Measurements from ENCODE around the gene ICE2. TPM values are rescaled to one million over a fixed set of nuclear protein-coding genes. Genes with fewer than 3 reads are reported as not detected.
A peak's percentile ranks its signal among the peaks of the same experiment; 100 is the strongest.

ICE2 gene
- total RNA-seq, 2 experiments from 2014 or later = 66.0 to 71.3 TPM

DNA sequence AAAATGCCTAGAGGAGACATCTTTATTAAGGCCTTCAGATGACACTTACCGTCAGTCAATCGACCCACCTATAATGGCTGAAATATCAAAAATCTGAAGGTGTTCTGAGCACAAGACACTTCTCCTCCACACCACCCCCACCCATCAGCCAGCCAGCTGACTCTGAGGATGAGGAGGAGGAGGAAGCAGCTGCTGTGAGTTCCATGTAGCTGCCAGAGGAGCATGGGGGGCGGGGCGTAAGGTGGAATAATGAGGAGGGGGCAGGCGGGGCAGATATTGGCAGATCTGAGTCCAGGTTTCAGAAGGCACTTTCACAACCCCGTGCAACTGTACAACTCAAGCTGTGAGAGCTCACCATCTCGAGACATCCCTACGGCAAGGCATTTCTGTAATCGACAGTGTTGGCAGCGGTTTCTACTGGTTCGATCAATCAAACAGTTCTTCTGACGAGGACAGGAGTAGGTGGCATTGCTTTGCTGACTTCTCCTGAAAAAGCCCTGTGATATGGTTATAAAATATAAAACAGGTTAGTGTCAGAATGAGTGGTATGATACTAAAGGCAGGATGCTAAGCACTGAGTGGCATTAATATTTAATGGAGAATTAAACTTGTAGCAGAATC lies 35.4 kb upstream of the ICE2 start:
- ChIA-PET CTCF (no interaction called here), POLR2A (no interaction called here)
- no peak for DNase-seq
- intact Hi-C loops (cut with micrococcal nuclease) = no loop called here
- no peak overlapping the region for H3K4me3 Mint-ChIP-seq
- H3K9me3 Mint-ChIP-seq = no peaks in the 10 kb centered on the region
- peaks cover 46% of the 10 kb centered on the region for H3K4me1 Mint-ChIP-seq (ENCODE audit: low read depth)
- H3K27ac Mint-ChIP-seq = no peak overlapping the region
- no peaks in the 10 kb centered on the region for H3K27me3 Mint-ChIP-seq
- H3K36me3 Mint-ChIP-seq = peaks cover 52% of the 10 kb centered on the region

- Mint-ChIP-seq H3K4me1 (ENCODE audit: low read depth) (peaks cover 49% of the 10 kb centered on the region), H3K4me3 (no peak overlapping the region), H3K36me3 (peaks cover 51% of the 10 kb centered on the region), H3K27me3 (no peaks in the 10 kb centered on the region), H3K27ac (no peak overlapping the region), H3K9me3 (no peaks in the 10 kb centered on the region)
- no peak for DNase-seq
- ChIA-PET CTCF (interaction anchor here (1.0 to 11.8 kb wide), 2 partner anchors 6 to 30 kb away, joined by 4 to 196 read pairs; no protein-coding TSS in a partner anchor), POLR2A (interaction anchor here (0.6 kb wide), 1 partner anchor 751 kb away, joined by 3 read pairs; no protein-coding TSS in a partner anchor)
- intact Hi-C loops (cut with micrococcal nuclease) = no loop called here
Observed at GRCh38 chr15:60513676-60514075, 34.7 kb upstream of the ICE2 start.

DNA sequence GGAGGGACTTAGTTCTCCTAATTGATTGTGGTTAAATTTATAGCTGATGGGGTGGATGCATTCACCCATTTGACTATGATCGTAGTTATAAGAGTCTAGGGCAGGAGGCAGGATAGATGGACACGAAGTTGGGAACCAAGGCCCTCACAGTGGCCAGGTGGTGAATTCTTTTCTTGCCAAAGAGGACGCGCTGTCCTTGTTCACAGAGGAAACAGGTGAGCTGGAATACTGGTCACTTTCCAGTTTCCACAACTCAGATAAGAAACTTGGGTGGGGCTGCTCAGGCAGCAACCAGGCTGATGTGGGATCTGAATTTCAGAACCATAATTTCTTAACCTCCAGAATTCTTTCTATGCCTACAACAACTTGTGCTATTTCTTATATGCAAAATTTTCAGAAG lies 34.0 kb upstream of the ICE2 start:
- H3K27ac Mint-ChIP-seq = no peak overlapping the region
- peaks cover 49% of the 10 kb centered on the region for H3K4me1 Mint-ChIP-seq (ENCODE audit: low read depth)
- no peak overlapping the region for H3K4me3 Mint-ChIP-seq
- H3K9me3 Mint-ChIP-seq = no peaks in the 10 kb centered on the region
- intact Hi-C loops (cut with micrococcal nuclease) = no loop called here
- H3K27me3 Mint-ChIP-seq = no peaks in the 10 kb centered on the region
- ChIA-PET POLR2A (no interaction called here), CTCF (interaction anchor here (1.0 to 11.8 kb wide), 2 partner anchors 7 to 31 kb away, joined by 4 to 196 read pairs; no protein-coding TSS in a partner anchor)
- peaks cover 48% of the 10 kb centered on the region for H3K36me3 Mint-ChIP-seq
- no peak for DNase-seq

DNA sequence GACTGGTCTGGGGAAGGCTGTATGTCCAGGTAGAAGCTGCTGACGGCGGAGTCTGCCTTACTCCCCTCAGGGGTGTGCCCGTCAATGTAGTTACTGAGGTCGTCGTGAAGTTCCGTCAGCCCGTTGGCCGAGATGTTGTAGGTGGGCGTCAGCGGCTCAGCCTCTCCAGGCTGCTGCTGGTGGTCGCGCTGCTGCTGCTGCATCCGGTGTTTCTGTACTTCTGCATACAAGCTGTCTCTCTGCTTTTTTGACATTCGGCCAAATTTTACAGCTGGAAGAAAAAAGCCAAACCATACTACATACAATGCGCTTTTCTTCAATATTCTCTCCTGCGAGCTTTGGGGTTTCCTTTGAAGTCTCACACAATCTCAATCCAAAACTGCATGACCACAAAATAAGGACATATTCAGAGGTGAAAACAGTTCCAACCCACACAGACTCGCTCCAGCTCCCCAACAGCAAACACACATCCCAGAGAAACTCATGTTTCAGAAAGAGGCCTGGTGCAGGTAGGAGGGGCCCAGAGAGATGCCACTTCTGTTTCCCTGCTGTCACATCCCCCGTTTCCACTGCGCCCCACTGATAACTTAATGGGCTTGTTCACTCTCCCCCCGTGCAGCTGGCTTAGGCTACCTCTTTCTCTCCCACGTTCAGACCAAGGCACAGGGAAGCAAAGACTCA lies 32.5 kb upstream of the ICE2 start:
- Mint-ChIP-seq H3K36me3 (peaks cover 54% of the 10 kb centered on the region), H3K27me3 (no peaks in the 10 kb centered on the region), H3K9me3 (no peaks in the 10 kb centered on the region), H3K4me3 (no peak overlapping the region), H3K27ac (peak overlapping the region; percentile 0), H3K4me1 (ENCODE audit: low read depth) (peaks cover 55% of the 10 kb centered on the region)
- intact Hi-C loops (cut with micrococcal nuclease) = no loop called here
- ChIA-PET CTCF (interaction anchor here (0.6 to 11.8 kb wide), 3 partner anchors 8 to 49 kb away, joined by 3 to 196 read pairs (median 3); no protein-coding TSS in a partner anchor), POLR2A (interaction anchor here (1.5 kb wide), 1 partner anchor 9 kb away, joined by 6 read pairs; no protein-coding TSS in a partner anchor)
- DNase-seq = no peak

DNA sequence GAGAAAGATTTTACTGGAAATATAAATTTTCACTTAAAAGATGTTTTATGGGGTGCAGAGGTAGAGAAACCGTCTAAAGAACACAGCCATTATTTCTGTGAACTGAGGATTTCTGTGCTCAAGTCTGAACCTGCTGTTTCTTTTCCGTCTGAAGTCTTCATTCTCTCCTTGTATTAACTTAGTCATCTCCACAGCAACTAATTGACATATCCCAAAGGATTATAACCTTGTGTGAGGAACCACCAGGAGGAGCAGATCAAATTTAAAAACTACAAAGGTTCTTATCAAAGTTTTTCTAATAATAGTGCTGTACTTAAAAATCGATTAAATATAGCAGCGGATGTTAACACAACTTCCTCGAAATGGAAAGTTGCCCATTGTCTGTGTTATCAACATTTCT lies 31.1 kb upstream of the ICE2 start:
- peaks cover 56% of the 10 kb centered on the region for H3K4me1 Mint-ChIP-seq (ENCODE audit: low read depth)
- ChIA-PET CTCF (interaction anchor here (2.9 to 11.8 kb wide), 3 partner anchors 10 to 422 kb away, joined by 19 to 196 read pairs (median 35); no protein-coding TSS in a partner anchor), POLR2A (interaction anchor here (0.7 to 3.0 kb wide), 3 partner anchors 11 to 258 kb away, joined by 4 to 21 read pairs (median 4); no protein-coding TSS in a partner anchor)
- no peak overlapping the region for H3K27ac Mint-ChIP-seq
- DNase-seq = no peak
- no peak overlapping the region for H3K4me3 Mint-ChIP-seq
- H3K9me3 Mint-ChIP-seq = no peaks in the 10 kb centered on the region
- H3K36me3 Mint-ChIP-seq = peaks cover 58% of the 10 kb centered on the region
- intact Hi-C loops (cut with micrococcal nuclease) = no loop called here
- H3K27me3 Mint-ChIP-seq = no peaks in the 10 kb centered on the region

GRCh38 chr15:60509470-60509869 lies 30.5 kb upstream of the ICE2 start:
- Mint-ChIP-seq H3K9me3 (no peaks in the 10 kb centered on the region), H3K36me3 (peaks cover 59% of the 10 kb centered on the region), H3K4me3 (no peak overlapping the region), H3K4me1 (ENCODE audit: low read depth) (peaks cover 56% of the 10 kb centered on the region), H3K27me3 (no peaks in the 10 kb centered on the region), H3K27ac (peak overlapping the region; percentile 2)
- DNase-seq = no peak
- POLR2A ChIA-PET = interaction anchor here (0.6 to 3.0 kb wide), 6 partner anchors 11 to 423 kb away, joined by 3 to 21 read pairs (median 4); partner anchors contain the start of gene ICE2
- CTCF ChIA-PET = interaction anchor here (0.5 to 11.8 kb wide), 14 partner anchors 10 to 422 kb away, joined by 3 to 196 read pairs (median 12); no protein-coding TSS in a partner anchor
- intact Hi-C loops (cut with micrococcal nuclease) = loop anchor here (2.0 to 10.0 kb wide), 4 partner anchors 213 to 595 kb away; no protein-coding TSS in a partner anchor

- Mint-ChIP-seq H3K9me3 (no peaks in the 10 kb centered on the region), H3K4me3 (no peak overlapping the region), H3K27ac (peak overlapping the region; percentile 69), H3K36me3 (peaks cover 51% of the 10 kb centered on the region), H3K27me3 (no peaks in the 10 kb centered on the region), H3K4me1 (ENCODE audit: low read depth) (peaks cover 56% of the 10 kb centered on the region)
- no peak for DNase-seq
- POLR2A ChIA-PET = interaction anchor here (0.7 to 3.0 kb wide), 4 partner anchors 12 to 424 kb away, joined by 3 to 21 read pairs (median 3); no protein-coding TSS in a partner anchor
- CTCF ChIA-PET = interaction anchor here (0.6 to 11.8 kb wide), 36 partner anchors 9 to 1325 kb away, joined by 3 to 196 read pairs (median 4); no protein-coding TSS in a partner anchor
- intact Hi-C loops (cut with micrococcal nuclease) = loop anchor here (1.0 to 10.0 kb wide), 8 partner anchors 12 to 594 kb away; partner anchors contain the start of gene ICE2
Observed at GRCh38 chr15:60508442-60508841, 29.5 kb upstream of the ICE2 start.

- intact Hi-C loops (cut with micrococcal nuclease) = loop anchor here (1.0 to 10.0 kb wide), 9 partner anchors 12 to 593 kb away; partner anchors contain the start of gene ICE2
- H3K9me3 Mint-ChIP-seq = no peaks in the 10 kb centered on the region
- peak overlapping the region; percentile 69 for H3K27ac Mint-ChIP-seq
- peak; percentile 56 for DNase-seq
- H3K36me3 Mint-ChIP-seq = peaks cover 47% of the 10 kb centered on the region
- CTCF ChIA-PET = interaction anchor here (0.6 to 11.8 kb wide), 40 partner anchors 9 to 1326 kb away, joined by 3 to 196 read pairs (median 4); partner anchors contain the start of gene ICE2
- H3K27me3 Mint-ChIP-seq = no peaks in the 10 kb centered on the region
- H3K4me3 Mint-ChIP-seq = no peak overlapping the region
- H3K4me1 Mint-ChIP-seq (ENCODE audit: low read depth) = peaks cover 56% of the 10 kb centered on the region
- POLR2A ChIA-PET = interaction anchor here (0.7 to 3.0 kb wide), 3 partner anchors 13 to 84 kb away, joined by 3 to 21 read pairs (median 3); no protein-coding TSS in a partner anchor
Observed at GRCh38 chr15:60507596-60508424, 28.9 kb upstream of the ICE2 start.

DNA sequence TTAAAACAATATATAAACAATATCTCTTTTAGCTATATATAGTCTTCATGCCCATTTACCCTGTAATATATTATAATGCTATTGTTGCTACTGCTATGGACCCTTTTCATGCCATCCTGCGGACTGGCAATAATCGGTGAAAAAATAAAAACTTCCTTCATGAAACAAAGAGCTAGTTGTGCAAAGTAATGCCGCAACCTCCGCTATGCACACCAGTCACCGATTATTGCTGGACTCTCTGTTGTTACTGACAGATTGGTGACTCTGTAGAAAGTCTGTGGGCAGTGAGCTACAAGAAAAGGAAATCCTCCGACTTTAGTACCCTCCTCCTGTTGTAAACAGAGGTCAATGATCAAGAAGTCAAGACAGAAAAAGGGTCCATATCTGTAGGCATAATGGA lies 17.9 kb upstream of the ICE2 start:
- no peaks in the 10 kb centered on the region for H3K27me3 Mint-ChIP-seq
- peaks cover 33% of the 10 kb centered on the region for H3K36me3 Mint-ChIP-seq
- POLR2A ChIA-PET = no interaction called here

GRCh38 chr15:60494108-60494507 lies 15.2 kb upstream of the ICE2 start:
- Mint-ChIP-seq H3K4me3 (no peak overlapping the region), H3K36me3 (peaks cover 24% of the 10 kb centered on the region), H3K4me1 (ENCODE audit: low read depth) (peaks cover 3% of the 10 kb centered on the region), H3K27ac (no peak overlapping the region), H3K27me3 (no peaks in the 10 kb centered on the region), H3K9me3 (no peaks in the 10 kb centered on the region)
- intact Hi-C loops (cut with micrococcal nuclease) = no loop called here
- DNase-seq = no peak
- ChIA-PET CTCF (interaction anchor here (1.2 to 2.3 kb wide), 4 partner anchors 12 to 135 kb away, joined by 4 to 9 read pairs (median 6); no protein-coding TSS in a partner anchor), POLR2A (interaction anchor here (1.1 kb wide), 1 partner anchor 12 kb away, joined by 4 read pairs; no protein-coding TSS in a partner anchor)

More for the DNA sequence above, 17.9 kb upstream of the ICE2 start:
- H3K4me3 Mint-ChIP-seq = no peak overlapping the region
- H3K4me1 Mint-ChIP-seq (ENCODE audit: low read depth) = peaks cover 3% of the 10 kb centered on the region
- no peak for DNase-seq
- CTCF ChIA-PET = interaction anchor here (1.3 kb wide), 1 partner anchor 10 kb away, joined by 3 read pairs; no protein-coding TSS in a partner anchor
- H3K27ac Mint-ChIP-seq = no peak overlapping the region
- intact Hi-C loops (cut with micrococcal nuclease) = no loop called here
- H3K9me3 Mint-ChIP-seq = no peaks in the 10 kb centered on the region

DNA sequence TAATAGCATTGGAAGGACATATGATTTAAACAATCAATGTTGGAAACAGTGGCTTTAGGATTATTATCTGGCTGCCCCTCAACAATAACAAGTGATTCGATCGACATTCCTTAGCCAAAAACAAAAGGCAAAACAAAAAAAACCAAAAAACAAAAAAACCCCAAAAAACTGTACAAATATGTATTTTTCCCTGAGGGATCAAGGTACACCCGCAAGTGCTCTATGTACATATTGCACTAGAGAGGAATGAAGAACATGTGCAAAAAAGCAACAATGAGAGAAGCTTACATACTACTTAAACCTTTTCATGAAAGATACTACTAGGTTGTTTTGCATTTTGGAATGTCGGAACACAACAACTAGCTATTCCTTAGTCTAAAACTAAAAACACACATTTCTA lies 14.2 kb upstream of the ICE2 start:
- POLR2A ChIA-PET = no interaction called here
- Mint-ChIP-seq H3K4me3 (no peak overlapping the region), H3K36me3 (peaks cover 23% of the 10 kb centered on the region), H3K27ac (no peak overlapping the region), H3K4me1 (ENCODE audit: low read depth) (peaks cover 3% of the 10 kb centered on the region), H3K27me3 (no peaks in the 10 kb centered on the region), H3K9me3 (no peaks in the 10 kb centered on the region)
- CTCF ChIA-PET = interaction anchor here (1.0 to 1.3 kb wide), 2 partner anchors 15 to 134 kb away, joined by 4 to 5 read pairs; no protein-coding TSS in a partner anchor
- intact Hi-C loops (cut with micrococcal nuclease) = no loop called here
- no peak for DNase-seq

All from activated CD4-positive, alpha-beta memory T cell treated with anti-CD3 and anti-CD28 coated beads for 36 hours (primary cell).